ENCODE results near the gene HTR3A.

The HTR3A gene

DNA sequence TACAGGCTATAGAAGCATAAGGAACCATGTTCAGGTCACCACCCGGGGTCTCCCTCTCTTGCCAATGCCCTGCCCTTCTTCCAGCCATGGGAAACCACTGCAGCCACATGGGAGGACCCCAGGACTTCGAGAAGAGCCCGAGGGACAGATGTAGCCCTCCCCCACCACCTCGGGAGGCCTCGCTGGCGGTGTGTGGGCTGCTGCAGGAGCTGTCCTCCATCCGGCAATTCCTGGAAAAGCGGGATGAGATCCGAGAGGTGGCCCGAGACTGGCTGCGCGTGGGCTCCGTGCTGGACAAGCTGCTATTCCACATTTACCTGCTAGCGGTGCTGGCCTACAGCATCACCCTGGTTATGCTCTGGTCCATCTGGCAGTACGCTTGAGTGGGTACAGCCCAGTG lies 14.5 kb downstream of the HTR3A start:
- no peak for TF ChIP-seq CTCF (conservative IDR thresholded peaks at IDR 0.05; ENCODE audit: low read depth, low read length)
- DNase-seq (ENCODE audit: low read depth), result no peak
- H3K4me3 ChIP-seq (ENCODE audit: low read depth, low read length), result no peak overlapping the region

GRCh38 chr11:113989916-113990315 lies 15.0 kb downstream of the HTR3A start:
- H3K4me3 ChIP-seq (ENCODE audit: low read depth, low read length), result no peak overlapping the region
- TF ChIP-seq CTCF (conservative IDR thresholded peaks at IDR 0.05; ENCODE audit: low read depth, low read length), result no peak
- DNase-seq (ENCODE audit: low read depth), result no peak

DNA sequence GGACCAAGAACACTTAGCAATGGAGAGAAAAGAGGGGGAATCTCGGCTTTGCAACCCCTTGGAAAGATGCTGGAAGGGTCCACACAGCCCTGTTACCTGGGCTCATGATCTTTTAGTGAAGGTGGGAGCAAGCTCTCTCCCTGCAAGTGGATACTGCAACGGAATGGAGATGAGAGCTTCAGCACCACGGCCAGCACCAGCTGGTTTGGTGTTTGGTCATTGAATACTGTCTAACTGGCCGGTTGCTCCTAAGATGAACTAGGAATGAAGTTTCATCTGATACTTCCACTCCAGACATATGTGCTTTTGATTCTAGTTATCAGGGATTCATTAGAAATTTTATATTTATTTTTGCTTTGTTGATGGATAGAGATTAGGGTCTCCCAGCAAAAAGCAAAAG lies 16.3 kb downstream of the HTR3A start:
- no peak overlapping the region for H3K4me3 ChIP-seq (ENCODE audit: low read depth, low read length)
- TF ChIP-seq CTCF (conservative IDR thresholded peaks at IDR 0.05; ENCODE audit: low read depth, low read length), result no peak
- peak; percentile 64 for DNase-seq (ENCODE audit: low read depth)

- no peak overlapping the region for H3K4me3 ChIP-seq (ENCODE audit: low read depth, low read length)
- peak; percentile 13 for DNase-seq (ENCODE audit: low read depth)
- no peak for TF ChIP-seq CTCF (conservative IDR thresholded peaks at IDR 0.05; ENCODE audit: low read depth, low read length)
These were observed 17.0 kb downstream of the HTR3A start for GRCh38 chr11:113991718-113992458.

GRCh38 chr11:113992459-113993110 lies 17.7 kb downstream of the HTR3A start:
- no peak for DNase-seq (ENCODE audit: low read depth)
- no peak for TF ChIP-seq CTCF (conservative IDR thresholded peaks at IDR 0.05; ENCODE audit: low read depth, low read length)
- no peak overlapping the region for H3K4me3 ChIP-seq (ENCODE audit: low read depth, low read length)

- H3K4me3 ChIP-seq (ENCODE audit: low read depth, low read length), result no peak overlapping the region
- DNase-seq (ENCODE audit: low read depth), result peak; percentile 21
- TF ChIP-seq CTCF (conservative IDR thresholded peaks at IDR 0.05; ENCODE audit: low read depth, low read length), result peak; percentile 82
These were observed 19.4 kb downstream of the HTR3A start for GRCh38 chr11:113994077-113994954.
